Thoracic aorta endothelial cell (primary cell): Measurements from ENCODE around the gene KCNN2. TPM values are rescaled to one million over a fixed set of nuclear protein-coding genes. Genes with fewer than 3 reads are reported as not detected.

Source experiments
- total RNA-seq: library from RNA; depleted of rRNA; stranded (reverse); fragments of >200 nt; gene quantifications from 2 replicates; pipeline ENCODE4 v1.2.3, GENCODE V29; 2012

Gene KCNN2
- total RNA-seq, result 0.36 and 0.53 TPM in 2 replicates

GRCh38 chr5:114361724-114362196, at the start of gene KCNN2:
TSS of gene KCNN2 (plus strand) at chr5:114362070. CDS start at chr5:114362140, 70 bp downstream.

